Activated CD4-positive, alpha-beta T cell treated with anti-CD3 and anti-CD28 coated beads for 1 hour (primary cell): ENCODE data around the gene KCTD8.

ENCODE experiments used
- DNase-seq: peaks from one replicate; pipeline ENCODE4 v3.0.0-alpha.2; 2020

Gene KCTD8

GRCh38 chr4:44160776-44161367 is 287.7 kb downstream of the KCTD8 start:
- no peak for DNase-seq

- no peak for DNase-seq
Measured at GRCh38 chr4:44159991-44160390, 288.6 kb downstream of the KCTD8 start.

- DNase-seq, result no peak
Measured at GRCh38 chr4:44157611-44158277, 290.9 kb downstream of the KCTD8 start.

GRCh38 chr4:44150091-44150576 is 298.5 kb downstream of the KCTD8 start:
- DNase-seq, result no peak

- DNase-seq, result no peak
Measured at GRCh38 chr4:44149282-44149681, 299.3 kb downstream of the KCTD8 start.

- DNase-seq, result no peak
Measured at GRCh38 chr4:44147571-44148075, 301.0 kb downstream of the KCTD8 start.

GRCh38 chr4:44146516-44146915 is 302.1 kb downstream of the KCTD8 start:
- no peak for DNase-seq

GRCh38 chr4:44145868-44146267 is 302.7 kb downstream of the KCTD8 start:
- no peak for DNase-seq

GRCh38 chr4:44132526-44132925 is 316.1 kb downstream of the KCTD8 start:
- no peak for DNase-seq
